ENCODE results near the gene DOCK3. TPM values are rescaled to one million over a fixed set of nuclear protein-coding genes. Genes with fewer than 3 reads are reported as not detected.
A peak's percentile ranks its signal among the peaks of the same experiment; 100 is the strongest.
"Not testable (repeated sequence)": the region's sequence is repeated elsewhere in the genome, so short reads cannot be mapped to it uniquely, and the experiment has no call there.

Gene DOCK3
- total RNA-seq, 1 donor from 2014 or later: 39.9 TPM

DNA sequence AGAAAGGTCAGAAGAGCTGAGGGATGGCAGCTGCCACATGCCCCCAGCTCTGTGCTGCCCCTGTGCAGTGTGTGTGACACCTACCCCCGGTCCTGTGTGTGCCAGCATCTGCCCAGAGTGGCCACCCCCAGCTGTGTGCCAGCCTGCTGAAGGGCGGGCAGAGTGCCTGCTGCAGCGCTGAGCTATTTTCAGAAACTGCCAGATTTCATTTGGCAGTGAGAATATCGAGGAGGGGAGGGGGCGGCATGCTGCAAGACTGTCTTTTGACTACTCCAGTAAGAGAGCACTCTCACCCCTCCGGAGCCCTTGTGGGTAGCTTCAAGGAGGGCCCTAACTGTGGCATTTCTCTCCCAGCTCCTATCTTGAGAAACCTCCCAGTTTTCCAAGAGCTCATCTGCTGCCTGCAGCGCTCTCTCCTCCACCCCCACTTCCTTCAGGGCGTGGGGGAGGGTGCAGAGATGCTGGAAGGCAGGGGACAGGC lies 25.2 kb upstream of the DOCK3 start:
- FAIRE-seq: no peak
- DNase-seq (ENCODE audit: low spot score in 2 of 2): peak in 1 of 2 donors; percentile 34

DNA sequence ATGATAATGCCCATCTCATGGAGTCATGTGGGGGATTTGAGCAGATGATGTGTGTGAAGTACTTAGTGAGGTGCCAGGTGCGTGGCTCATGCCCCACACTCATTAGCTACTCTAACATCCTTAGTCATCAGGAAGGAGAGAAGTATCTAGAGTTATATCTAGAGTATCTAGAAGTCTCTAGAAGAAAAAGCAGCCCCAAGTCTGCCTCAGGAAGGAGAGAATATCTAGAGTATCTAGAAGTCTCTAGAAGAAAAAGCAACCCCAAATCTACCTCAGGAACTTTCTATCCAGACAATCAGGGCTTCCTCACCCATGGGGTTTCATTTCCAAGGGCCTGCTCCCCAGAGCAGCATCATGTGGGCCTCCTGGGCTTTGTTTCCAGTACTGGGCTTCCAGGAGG lies 24.7 kb upstream of the DOCK3 start:
- FAIRE-seq: no peak
- no peak for DNase-seq (ENCODE audit: low spot score in 2 of 2)

DNA sequence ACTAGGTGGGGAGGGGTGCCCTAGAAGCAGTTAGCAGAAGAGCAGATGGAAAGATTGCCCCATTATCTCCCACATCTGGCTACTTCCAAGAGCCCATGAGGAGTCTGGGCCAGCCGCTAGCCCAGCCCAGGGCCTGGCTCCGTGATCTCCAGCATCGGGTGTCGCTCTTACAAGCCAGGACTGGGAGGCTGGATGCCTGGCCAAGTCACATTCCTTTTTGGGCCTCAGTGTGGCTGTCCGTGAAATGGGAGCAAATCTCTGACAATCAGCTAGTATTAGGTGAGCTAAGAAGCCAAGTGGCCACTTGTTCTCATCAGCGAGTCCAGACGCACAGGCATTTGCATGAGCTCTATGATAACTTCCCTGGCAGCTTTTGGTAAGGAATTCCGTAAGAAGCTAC lies 23.3 kb upstream of the DOCK3 start:
- FAIRE-seq: no peak
- DNase-seq (ENCODE audit: low spot score in 2 of 2): no peak

DNA sequence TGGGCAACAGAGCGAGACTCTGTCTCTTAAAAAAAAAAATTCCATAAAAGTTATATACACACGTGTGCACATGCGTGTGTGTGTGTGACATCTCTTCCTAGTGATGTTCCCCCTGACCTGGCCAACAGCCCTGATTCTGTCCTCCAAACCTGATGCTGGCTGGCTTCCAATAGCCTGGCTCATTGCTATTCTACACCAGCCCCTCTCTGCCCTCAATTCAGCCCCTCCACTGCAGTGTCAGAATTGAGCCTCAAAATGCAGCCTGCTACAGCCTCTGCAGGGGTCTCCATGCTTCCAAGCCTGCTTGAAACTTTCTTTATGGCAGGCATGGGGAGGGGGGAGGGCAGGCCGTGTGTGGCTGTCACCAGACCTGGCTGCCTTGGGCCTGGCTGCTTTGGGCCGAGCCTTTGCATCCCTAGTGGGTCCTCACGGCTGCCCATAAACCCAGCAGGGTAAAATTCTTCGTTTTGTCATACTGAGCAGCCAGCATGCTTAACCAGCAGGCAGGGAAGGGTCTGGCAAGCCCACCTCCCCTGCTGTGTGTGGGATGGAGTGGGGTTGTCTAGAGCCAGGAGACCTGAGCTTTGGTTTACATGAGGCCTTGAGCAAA lies 22.7 kb upstream of the DOCK3 start:
- peak in 1 of 2 donors; percentile 35 for DNase-seq (ENCODE audit: low spot score in 2 of 2)
- no peak for FAIRE-seq

DNA sequence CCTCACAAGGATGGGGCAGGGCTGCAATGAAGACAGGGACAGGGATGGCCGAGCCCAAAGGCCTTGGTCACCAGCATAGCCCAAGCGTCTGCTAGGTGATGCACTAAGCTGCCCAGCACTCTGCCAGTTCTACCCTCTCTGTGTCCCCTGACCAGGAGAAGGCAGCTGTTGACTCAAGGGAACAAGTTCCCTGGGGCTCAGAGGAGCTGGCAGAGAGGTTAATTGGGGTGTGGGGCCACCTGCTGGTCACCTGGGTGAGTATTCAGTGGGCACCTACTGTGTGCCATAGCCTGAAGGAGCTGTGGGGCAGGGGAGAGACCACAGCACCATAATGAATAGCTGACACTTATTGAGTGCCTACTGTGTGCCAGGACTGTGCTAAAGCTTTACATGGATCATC lies 22.0 kb upstream of the DOCK3 start:
- DNase-seq (ENCODE audit: low spot score in 2 of 2) (no peak), FAIRE-seq (no peak)

DNA sequence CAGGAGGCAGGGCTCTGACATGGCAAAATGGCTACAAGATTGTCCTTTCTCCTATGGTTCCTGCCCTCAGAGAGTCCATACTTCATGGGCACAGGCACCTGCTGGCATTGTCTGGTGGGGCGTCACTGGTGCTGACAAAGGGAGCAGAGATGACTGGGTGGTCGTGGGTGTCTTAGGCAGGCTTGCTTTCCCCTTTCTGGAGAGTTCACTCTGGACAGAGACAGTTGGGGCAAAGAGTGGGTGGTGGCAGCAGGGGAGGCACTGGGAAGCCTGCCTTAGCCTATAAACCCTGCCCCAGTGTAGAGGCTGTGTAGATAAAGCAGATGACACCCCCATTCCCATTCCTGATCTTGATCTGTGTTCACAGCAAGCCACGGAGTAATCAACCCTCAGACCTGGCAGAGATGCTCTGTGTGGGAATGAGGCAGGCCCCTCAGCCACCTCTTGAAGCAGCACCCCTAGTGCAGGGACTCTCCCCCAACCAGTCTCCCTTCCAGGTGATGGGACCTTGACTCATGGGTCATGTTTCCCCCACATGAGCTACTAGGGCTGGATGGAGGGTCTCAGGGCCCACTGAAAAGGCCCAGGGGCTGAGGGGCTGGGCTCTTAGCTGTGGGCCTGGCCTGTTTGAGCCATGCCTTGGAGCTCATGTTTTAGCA lies 20.7 kb upstream of the DOCK3 start:
- FAIRE-seq (no peak), DNase-seq (ENCODE audit: low spot score in 2 of 2) (no peak)

DNA sequence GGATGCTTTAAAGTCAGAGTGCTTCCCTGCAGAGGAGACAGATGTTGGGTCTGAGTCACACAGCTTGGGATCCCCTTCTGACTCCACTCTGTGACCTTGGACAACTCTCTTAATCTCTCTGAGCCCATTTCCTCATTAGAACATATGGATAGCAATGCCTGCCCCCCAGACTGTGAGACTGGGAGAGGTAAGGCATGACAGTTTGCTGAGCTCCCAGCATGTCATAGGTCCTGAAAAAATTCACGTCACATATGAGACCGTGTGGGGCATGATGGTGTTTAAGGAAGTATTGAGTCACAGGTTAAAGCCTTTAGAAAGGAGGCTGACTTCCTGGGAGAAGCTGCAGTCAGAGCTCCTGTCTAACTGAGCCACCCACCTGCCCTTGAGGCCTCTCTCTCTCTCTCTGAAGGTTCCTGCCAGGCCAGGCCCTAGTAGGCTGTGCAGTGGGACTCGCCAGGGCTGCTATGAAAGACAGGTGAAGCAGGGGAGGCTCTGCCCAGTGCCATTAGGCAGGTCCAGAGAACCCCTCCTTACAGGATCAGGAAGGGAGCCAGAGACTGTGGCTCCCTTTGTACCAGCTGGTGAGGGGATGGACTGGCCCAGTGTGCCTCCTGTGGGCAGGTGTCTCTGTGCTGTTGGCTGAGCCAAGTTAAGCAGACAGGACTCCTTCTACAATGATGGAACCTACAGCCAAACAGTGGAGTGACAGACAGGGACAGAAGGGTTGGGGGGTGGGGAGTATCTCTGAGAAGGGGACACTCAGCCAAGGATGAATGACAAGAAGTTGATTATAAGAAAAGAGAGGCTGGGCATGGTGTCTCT lies 19.5 kb upstream of the DOCK3 start:
- DNase-seq (ENCODE audit: low spot score in 2 of 2) (no peak), FAIRE-seq (no peak)

DNA sequence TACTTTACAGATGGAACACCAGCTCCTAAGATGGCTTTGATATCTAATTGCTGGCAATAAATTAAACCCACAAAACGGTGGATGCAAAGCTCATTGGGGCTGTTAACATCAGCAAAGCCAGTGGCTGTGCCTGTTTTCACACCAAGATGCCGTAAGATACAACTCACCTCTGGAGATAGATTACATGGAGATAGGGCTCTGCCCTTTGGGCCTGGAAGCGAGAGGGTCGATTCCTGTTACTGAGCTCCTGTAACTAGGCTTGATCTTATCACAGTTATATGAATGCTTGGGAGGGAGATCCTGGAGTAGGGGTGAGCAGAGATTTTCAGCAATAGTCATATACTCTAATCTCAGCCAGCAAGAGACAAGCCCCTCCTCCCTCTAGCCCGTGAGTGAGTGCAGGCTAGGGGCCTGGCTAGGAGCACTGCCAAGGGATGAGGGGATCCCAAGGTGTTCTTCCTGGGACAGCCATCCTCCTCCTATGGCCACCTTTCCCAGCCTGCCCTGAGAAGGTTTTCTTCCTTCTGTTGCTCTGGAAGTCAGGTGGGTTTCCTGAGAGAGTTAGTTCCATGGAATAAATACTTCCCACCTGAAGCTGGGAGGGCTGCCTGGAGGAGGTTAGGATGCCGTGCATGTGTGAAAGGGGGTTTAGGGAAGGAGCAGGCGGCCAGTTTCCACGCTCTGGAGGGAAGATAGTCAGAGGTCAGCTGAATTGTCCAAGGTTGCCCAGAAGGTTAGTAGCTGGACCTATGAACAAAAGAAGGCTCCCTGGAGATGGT lies 18.1 kb upstream of the DOCK3 start:
- no peak for DNase-seq (ENCODE audit: low spot score in 2 of 2)
- FAIRE-seq: no peak

DNA sequence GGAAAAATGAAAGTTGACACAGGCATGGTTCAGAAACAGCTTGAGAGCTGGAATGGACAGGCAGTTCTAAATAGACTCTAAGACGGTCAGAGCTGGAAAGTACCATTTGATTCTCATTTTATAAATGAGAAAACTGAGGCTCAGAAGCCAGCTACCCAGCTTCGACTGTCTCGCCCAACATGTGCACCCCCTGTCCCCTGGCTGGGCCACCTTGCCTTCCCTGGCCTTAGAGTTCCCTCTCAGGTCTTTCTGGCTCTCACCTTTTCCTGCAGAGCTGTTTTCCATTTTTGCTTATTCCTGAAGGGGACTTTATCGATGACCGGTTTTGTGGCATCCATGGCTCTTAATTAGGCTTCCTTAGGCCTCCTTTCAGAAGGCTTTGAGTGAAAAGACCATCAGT lies 17.3 kb upstream of the DOCK3 start:
- DNase-seq (ENCODE audit: low spot score in 2 of 2) (no peak), FAIRE-seq (no peak)

DNA sequence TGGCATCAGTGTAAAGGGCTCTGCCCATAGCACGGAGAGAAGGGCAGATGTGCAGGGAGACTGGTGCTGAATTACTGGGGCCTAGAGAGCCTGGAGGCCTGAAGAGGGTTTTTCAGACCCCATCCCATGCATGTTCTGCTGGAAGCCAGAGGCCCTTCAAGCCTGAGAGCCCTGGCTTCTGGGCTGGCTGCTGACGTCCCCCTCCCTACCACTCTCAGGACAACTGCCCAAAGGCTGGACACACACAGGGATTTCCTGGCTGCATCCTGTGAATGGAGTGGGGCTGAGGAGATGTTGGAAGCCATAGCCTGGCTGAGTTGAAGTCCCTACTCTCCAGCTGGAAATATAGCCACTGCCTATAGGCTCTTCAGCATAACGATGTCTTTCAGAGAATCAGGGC lies 16.9 kb upstream of the DOCK3 start:
- DNase-seq (ENCODE audit: low spot score in 2 of 2) (no peak), FAIRE-seq (no peak)

DNA sequence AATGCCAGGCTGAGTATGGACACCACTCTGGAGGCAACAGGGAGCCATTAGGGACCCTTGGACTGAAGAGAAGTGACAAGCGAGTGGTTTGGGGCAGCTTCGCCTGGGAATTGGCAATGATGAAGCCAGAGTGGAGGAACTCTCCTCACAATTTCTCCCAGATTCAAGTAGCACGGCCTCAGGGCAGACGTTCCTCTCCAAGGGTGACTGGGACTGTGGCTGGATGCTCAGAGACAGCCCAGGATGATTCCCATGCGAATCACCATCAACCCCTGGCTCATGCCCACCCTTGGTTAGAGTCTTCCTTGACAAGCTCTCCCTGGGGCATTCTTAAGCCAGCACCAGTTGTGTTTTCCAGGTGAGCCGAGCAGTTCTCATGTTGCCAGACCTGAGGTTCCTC lies 16.3 kb upstream of the DOCK3 start:
- DNase-seq (ENCODE audit: low spot score in 2 of 2): no peak
- FAIRE-seq: no peak

DNA sequence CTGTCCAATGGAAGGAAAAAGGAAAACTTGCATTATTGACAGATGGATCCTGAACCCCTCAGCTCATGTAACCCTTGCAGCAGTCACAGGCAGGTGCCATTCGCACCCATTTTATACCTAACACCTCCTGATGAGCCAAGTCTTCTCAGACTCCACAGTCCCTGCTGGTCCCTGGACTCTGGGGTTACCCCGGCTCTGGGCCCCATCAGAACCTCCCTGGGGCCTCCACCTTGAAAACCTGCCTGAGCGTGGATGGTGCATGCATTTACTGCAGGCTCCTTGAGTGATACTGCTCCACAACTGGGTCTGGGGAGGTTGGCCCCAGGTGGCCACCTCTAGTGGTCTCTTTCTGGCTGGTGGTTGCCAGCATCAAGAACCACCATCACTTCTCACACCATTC lies 15.9 kb upstream of the DOCK3 start:
- no peak for FAIRE-seq

DNA sequence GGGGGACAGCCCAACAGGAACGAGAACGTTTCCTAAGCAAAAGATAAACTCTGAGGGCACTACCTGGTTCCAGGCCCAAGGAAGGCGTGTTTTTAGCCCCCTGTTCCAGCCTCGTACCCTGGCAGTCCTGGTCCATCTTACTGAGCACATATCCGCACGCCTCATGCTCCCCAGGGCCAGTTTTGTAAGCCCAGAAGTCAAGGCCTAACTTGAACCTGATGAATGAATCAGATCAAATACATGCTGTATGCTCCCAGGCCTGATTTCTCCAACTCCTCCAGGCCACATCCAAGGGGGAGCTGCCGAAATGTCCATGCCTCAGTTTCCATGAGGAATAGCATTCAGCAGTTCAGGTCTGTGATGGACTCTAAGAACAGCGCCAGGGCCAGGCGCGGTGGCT lies 14.3 kb upstream of the DOCK3 start:
- FAIRE-seq: no peak
- no peak for DNase-seq (ENCODE audit: low spot score in 2 of 2)

More for the DNA sequence above, 15.9 kb upstream of the DOCK3 start:
- DNase-seq (ENCODE audit: low spot score in 2 of 2): no peak

DNA sequence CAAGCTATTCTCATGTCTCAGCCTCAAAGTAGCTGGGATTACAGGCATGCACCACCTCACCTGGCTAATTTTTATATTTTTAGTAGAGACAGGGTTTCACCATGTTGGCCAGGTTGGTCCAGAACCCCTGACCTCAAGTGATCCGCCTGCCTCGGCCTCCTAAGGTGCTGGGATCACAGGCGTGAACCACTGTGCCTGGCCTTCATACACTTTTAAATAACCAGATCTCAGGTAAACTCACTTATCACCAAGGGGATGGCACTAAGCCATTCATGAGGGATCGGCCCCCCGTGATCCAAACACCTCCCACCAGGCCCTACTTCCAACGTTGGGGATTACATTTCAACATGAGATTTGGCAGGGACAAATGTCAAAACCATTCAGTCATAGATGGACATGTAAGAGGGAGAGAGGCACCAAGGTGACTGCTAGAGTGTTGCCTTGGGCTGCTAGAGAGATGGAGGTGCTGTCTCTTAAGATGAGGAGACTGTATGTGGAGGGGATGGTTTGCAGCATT lies 13.3 kb upstream of the DOCK3 start:
- DNase-seq (ENCODE audit: low spot score in 2 of 2): no peak

DNA sequence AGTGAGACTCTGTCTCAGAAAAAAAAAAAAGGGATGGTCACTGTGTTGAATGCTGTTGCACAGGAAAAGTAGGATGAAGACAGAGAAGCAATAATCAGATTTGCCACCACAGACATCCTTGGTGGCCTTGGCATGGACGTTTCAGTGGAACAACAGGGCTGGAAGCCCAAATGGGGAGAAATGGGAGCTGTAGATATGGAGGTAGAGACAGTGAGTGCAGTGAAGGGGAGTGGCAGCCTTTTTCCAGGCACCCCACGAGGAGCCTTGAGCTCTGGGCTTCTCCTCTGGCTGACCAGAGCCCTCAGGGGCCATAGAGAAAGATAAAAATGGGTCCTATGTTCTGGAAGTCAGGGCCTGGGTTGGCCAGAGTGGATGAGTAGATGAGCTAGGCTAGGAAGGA lies 12.3 kb upstream of the DOCK3 start:
- DNase-seq (ENCODE audit: low spot score in 2 of 2) (no peak), FAIRE-seq (no peak)

More for the DNA sequence above, 13.3 kb upstream of the DOCK3 start:
- FAIRE-seq: no peak

DNA sequence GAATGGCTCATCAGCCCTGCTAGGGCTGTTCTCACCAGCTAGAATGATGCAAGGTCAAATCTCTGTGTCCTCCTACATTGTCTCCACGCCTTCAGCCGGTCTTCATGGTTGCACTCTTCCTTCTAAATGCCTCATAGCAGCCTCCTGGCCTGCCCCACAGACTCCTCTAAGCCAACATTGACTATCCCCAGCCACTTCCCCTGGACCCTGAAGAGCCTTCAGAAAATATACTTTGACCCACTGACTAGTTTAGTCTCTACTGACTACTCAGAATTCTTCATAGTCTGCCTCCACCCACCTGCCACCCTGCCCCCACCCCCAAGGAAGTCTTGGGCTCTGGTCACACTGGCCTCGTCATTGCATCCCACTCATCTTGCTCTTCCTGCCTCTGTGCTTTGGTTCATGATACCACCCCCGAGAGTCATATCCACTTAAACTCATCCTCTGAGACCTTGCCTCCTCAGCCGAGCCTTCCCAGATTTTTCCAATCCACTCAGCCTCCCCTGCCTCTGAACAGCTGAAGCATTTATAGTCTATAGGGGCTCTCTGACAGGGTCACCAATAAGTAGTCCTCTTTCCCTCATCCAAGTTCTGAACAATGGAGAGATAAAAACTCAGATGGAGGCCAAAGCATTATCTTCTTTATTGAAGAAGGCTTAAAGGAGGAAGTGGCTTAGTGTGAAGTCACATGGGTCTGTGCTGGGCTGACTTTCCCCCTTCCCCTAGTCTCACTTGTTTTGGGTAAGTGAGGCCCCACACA lies 9.5 kb upstream of the DOCK3 start:
- FAIRE-seq: no peak
- DNase-seq (ENCODE audit: low spot score in 2 of 2): no peak

DNA sequence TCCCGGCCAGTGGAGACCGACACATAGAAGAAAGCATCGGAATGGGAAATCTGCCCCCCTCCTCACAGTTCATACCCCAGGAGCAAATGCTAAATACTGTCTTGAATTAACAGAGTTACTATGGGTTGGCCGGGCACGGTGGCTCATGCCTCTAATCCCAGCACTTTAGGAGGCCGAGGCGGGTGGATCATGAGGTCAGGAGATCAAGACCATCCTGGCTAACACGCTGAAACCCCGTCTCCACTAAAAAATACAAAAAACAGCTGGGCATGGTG lies 8.9 kb upstream of the DOCK3 start:
- FAIRE-seq; DNase-seq (ENCODE audit: low spot score in 2 of 2): not testable (repeated sequence)

DNA sequence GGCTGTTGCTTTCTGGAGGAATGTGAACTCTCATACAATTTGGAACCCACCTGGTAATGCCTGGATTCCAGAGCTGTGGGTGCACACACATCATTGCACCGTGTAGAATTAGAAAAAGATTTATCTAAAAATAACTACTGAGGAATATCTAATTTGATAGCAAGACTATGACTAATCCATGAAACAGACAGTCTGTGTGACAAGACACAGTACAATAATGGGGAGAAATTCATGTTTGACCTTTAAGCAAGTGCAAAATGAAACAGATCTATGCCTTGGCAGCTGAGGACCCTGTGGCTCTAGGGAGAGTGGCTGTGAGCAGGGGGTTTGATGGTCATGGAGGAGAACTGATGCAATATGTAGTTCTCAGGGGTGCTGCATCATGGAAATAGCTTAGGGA lies 7.9 kb upstream of the DOCK3 start:
- FAIRE-seq: no peak
- no peak for DNase-seq (ENCODE audit: low spot score in 2 of 2)

DNA sequence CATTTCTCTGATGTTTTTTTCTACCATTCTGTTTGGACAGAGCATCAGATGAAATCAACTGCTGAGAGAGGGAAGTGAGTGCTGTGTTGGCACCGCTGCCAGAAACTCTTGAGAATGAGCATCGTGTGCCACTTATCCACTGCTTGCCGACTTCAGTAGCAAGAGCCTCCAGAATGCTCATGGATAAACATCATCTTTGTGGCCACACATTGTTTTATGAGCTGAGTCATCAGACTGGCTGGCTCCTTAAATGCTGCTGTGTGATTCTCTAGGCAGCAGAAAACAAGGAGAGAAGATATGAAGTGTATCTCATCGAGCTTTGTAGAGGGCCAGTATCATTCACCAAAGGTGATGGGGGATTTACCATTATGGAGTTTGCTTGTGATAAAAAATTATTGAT lies 3.4 kb upstream of the DOCK3 start:
- DNase-seq (ENCODE audit: low spot score in 2 of 2): no peak
- FAIRE-seq: no peak

DNA sequence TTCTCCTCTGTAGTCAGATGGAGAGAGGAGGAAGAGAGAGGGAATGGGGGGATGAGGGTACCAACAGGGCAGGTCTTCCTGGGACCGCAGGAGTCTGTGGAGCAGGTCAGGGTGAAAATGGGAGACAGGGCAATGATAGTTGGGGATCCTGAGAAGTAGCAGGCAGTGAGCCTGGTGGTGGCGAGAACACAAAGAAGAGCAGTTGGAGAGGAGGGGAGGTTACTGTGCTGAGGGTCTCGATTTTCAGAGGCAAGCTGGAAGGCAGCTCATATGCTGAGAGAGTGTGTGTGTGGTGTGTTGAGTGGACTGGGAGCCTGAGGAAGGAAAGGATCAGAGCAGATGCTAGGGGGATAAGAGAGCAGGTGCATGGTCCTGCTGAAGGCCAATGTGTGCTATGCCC lies 2.1 kb upstream of the DOCK3 start:
- FAIRE-seq (no peak), DNase-seq (ENCODE audit: low spot score in 2 of 2) (no peak)

Data from frontal cortex (tissue), 4 donors.